ENCODE data around the gene CDKAL1.
"Not testable (repeated sequence)": the region's sequence is repeated elsewhere in the genome, so short reads cannot be mapped to it uniquely, and the experiment has no call there.

Gene CDKAL1

GRCh38 chr6:20529086-20529448 is 5.2 kb upstream of the CDKAL1 start:
- not testable (repeated sequence) for H3K9ac ChIP-seq (ENCODE audit: low read depth, low read length); H3K27ac ChIP-seq (ENCODE audit: low read depth, low read length); H3K27me3 ChIP-seq (ENCODE audit: control insufficient read depth, insufficient read depth, low read length); H3K9me3 ChIP-seq (ENCODE audit: control insufficient read depth, insufficient read depth, low read length); H3K36me3 ChIP-seq (ENCODE audit: control insufficient read depth, insufficient read depth, low read length); H3K4me3 ChIP-seq (ENCODE audit: low read depth, low read length)
- H3K4me1 ChIP-seq (ENCODE audit: control insufficient read depth, insufficient read depth, low read length): peaks cover 11% of the 10 kb centered on the region

GRCh38 chr6:20532881-20533280 is 1.4 kb upstream of the CDKAL1 start:
- no peaks in the 10 kb centered on the region for H3K9me3 ChIP-seq (ENCODE audit: control insufficient read depth, insufficient read depth, low read length)

GRCh38 chr6:20533746-20534294 is 437 bp upstream of the CDKAL1 start:
- Histone ChIP-seq H3K9me3 (ENCODE audit: control insufficient read depth, insufficient read depth, low read length) (no peaks in the 10 kb centered on the region), H3K4me1 (ENCODE audit: control insufficient read depth, insufficient read depth, low read length) (peaks cover 15% of the 10 kb centered on the region), H3K27me3 (ENCODE audit: control insufficient read depth, insufficient read depth, low read length) (no peaks in the 10 kb centered on the region), H3K36me3 (ENCODE audit: control insufficient read depth, insufficient read depth, low read length) (no peaks in the 10 kb centered on the region), H3K4me3 (ENCODE audit: low read depth, low read length) (peak overlapping the region; percentile 86), H3K9ac (ENCODE audit: low read depth, low read length) (peak overlapping the region; percentile 89), H3K27ac (ENCODE audit: low read depth, low read length) (peak overlapping the region; percentile 96)

More at GRCh38 chr6:20532881-20533280, 1.4 kb upstream of the CDKAL1 start:
- Histone ChIP-seq H3K36me3 (ENCODE audit: control insufficient read depth, insufficient read depth, low read length) (no peaks in the 10 kb centered on the region), H3K4me1 (ENCODE audit: control insufficient read depth, insufficient read depth, low read length) (peaks cover 8% of the 10 kb centered on the region), H3K27ac (ENCODE audit: low read depth, low read length) (no peak overlapping the region), H3K4me3 (ENCODE audit: low read depth, low read length) (no peak overlapping the region), H3K27me3 (ENCODE audit: control insufficient read depth, insufficient read depth, low read length) (no peaks in the 10 kb centered on the region), H3K9ac (ENCODE audit: low read depth, low read length) (no peak overlapping the region)

DNA sequence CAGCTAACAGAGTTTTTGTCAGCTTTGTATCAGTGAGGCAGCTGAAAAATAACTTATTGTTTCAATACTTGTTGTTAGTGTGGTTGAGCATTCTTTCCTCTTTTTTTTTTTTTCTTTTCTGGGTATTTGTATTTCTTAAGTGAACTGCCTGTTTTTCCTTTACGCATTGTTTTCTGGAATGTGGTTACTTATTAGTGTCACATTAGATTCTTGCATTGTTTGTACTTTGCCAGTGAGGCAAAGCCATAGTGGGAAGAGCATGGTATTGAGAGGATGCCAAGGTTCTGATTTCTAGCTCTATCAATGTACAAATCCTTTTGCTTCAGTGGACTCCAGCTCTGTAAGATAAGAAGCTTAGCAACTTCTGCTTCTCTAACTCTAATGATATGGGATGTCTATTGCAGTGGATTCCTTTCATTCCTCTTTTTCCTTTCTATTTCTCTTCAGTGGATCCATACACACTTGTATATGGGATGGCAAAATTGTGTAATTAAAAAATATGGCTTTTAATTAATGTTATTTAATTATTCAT is 3.9 kb downstream of the CDKAL1 start:
- H3K27me3 ChIP-seq (ENCODE audit: control insufficient read depth, insufficient read depth, low read length): no peaks in the 10 kb centered on the region
- H3K4me1 ChIP-seq (ENCODE audit: control insufficient read depth, insufficient read depth, low read length): peaks cover 15% of the 10 kb centered on the region
- no peaks in the 10 kb centered on the region for H3K9me3 ChIP-seq (ENCODE audit: control insufficient read depth, insufficient read depth, low read length)
- no peak overlapping the region for H3K4me3 ChIP-seq (ENCODE audit: low read depth, low read length)
- H3K36me3 ChIP-seq (ENCODE audit: control insufficient read depth, insufficient read depth, low read length): peaks cover 7% of the 10 kb centered on the region; the same call in 1 of the 2 replicates
- H3K9ac ChIP-seq (ENCODE audit: low read depth, low read length): no peak overlapping the region
- no peak overlapping the region for H3K27ac ChIP-seq (ENCODE audit: low read depth, low read length)

DNA sequence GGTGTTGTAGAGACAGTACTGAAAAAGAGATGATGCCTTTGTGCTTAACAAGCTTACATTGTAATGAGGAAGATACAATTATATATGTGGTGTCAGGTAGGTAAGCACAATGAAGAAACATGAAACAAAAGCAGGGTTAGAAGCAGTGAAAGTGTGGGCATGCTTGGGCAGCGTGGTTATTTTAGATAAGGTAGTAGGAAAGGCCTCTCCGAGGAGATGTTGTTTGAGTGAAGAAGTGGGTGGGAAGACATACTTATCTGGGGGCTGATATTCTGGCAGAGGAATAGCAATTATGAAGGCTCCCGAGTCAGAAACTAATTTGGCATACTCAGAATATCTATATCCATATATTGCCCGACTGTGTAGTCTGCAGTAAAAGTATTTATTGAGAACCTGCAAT is 4.7 kb downstream of the CDKAL1 start:
- Histone ChIP-seq H3K36me3 (ENCODE audit: control insufficient read depth, insufficient read depth, low read length) (peaks cover 7% of the 10 kb centered on the region; the same call in 1 of the 2 replicates), H3K9me3 (ENCODE audit: control insufficient read depth, insufficient read depth, low read length) (no peaks in the 10 kb centered on the region), H3K9ac (ENCODE audit: low read depth, low read length) (no peak overlapping the region), H3K4me3 (ENCODE audit: low read depth, low read length) (no peak overlapping the region), H3K27ac (ENCODE audit: low read depth, low read length) (no peak overlapping the region), H3K4me1 (ENCODE audit: control insufficient read depth, insufficient read depth, low read length) (peaks cover 10% of the 10 kb centered on the region; the same call in 1 of the 2 replicates), H3K27me3 (ENCODE audit: control insufficient read depth, insufficient read depth, low read length) (no peaks in the 10 kb centered on the region)

DNA sequence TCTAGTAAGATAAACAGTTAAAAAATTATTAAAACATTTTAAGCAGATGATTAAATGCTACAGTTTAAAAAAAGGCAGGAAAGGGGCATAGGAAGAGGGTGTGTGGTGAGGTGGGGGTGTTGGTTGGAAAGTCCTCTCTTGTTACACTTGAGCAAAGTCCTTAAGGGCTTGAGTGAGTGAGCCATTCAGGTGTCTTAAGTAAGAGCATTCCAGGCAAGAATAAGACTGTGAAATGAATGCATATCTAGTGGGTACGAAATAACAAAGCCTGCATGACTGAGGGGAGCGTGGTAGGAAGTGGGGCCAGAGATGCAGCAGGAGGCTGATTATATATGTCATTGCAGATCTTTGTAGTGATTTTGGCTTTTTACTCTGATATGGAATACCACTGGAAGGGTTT is 5.1 kb downstream of the CDKAL1 start:
- Histone ChIP-seq H3K27ac (ENCODE audit: low read depth, low read length) (no peak overlapping the region), H3K4me3 (ENCODE audit: low read depth, low read length) (no peak overlapping the region), H3K9me3 (ENCODE audit: control insufficient read depth, insufficient read depth, low read length) (no peaks in the 10 kb centered on the region), H3K4me1 (ENCODE audit: control insufficient read depth, insufficient read depth, low read length) (peaks cover 10% of the 10 kb centered on the region; the same call in 1 of the 2 replicates), H3K9ac (ENCODE audit: low read depth, low read length) (no peak overlapping the region), H3K27me3 (ENCODE audit: control insufficient read depth, insufficient read depth, low read length) (no peaks in the 10 kb centered on the region), H3K36me3 (ENCODE audit: control insufficient read depth, insufficient read depth, low read length) (peaks cover 7% of the 10 kb centered on the region; the same call in 1 of the 2 replicates)

DNA sequence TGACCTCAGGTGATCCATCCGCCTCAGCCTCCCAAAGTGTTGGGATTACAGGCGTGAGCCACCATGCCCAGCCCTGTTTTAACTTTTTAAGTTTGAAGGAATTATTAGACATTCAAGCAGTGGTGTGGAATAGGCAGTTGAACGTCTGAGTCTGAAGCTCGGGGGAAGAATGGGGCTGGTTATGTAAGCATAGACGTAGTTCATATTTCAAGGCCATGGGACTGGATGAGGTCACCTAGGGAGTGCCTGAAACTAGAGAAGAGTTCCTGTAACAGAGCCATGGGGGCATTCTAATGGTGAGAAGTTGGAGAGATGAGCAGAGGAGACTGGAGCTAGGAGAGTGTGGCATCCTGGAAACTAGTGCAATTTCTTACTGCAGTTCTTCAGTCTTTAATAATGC is 6.4 kb downstream of the CDKAL1 start:
- Histone ChIP-seq H3K9ac (ENCODE audit: low read depth, low read length) (no peak overlapping the region), H3K9me3 (ENCODE audit: control insufficient read depth, insufficient read depth, low read length) (no peaks in the 10 kb centered on the region), H3K4me3 (ENCODE audit: low read depth, low read length) (no peak overlapping the region), H3K4me1 (ENCODE audit: control insufficient read depth, insufficient read depth, low read length) (peaks cover 7% of the 10 kb centered on the region; the same call in 1 of the 2 replicates), H3K36me3 (ENCODE audit: control insufficient read depth, insufficient read depth, low read length) (peaks cover 7% of the 10 kb centered on the region; the same call in 1 of the 2 replicates), H3K27me3 (ENCODE audit: control insufficient read depth, insufficient read depth, low read length) (no peaks in the 10 kb centered on the region), H3K27ac (ENCODE audit: low read depth, low read length) (no peak overlapping the region)

DNA sequence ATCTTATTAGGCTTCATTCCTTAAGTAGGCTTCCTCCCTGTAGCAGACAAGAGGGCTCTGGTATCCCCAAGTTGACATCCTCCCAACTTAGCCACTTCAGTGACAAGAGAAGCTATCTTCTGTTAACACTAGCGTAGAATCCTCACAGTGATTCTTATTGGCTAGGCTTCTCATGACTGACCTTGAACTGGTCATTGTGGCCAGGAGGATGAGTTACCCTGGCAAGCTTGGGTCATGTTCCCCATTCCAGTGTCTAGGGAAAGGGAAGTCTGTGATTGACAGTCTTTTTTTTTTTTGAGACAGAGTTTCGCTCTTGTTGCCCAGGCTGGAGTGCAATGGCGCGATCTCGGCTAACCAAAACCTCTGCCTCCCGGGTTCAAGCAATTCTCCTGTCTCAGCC is 7.1 kb downstream of the CDKAL1 start:
- Histone ChIP-seq H3K4me3 (ENCODE audit: low read depth, low read length) (no peak overlapping the region), H3K9ac (ENCODE audit: low read depth, low read length) (no peak overlapping the region), H3K27me3 (ENCODE audit: control insufficient read depth, insufficient read depth, low read length) (no peaks in the 10 kb centered on the region), H3K36me3 (ENCODE audit: control insufficient read depth, insufficient read depth, low read length) (peaks cover 7% of the 10 kb centered on the region; the same call in 1 of the 2 replicates), H3K27ac (ENCODE audit: low read depth, low read length) (no peak overlapping the region), H3K4me1 (ENCODE audit: control insufficient read depth, insufficient read depth, low read length) (peaks cover 7% of the 10 kb centered on the region; the same call in 1 of the 2 replicates), H3K9me3 (ENCODE audit: control insufficient read depth, insufficient read depth, low read length) (no peaks in the 10 kb centered on the region)

- Histone ChIP-seq H3K27me3 (ENCODE audit: control insufficient read depth, insufficient read depth, low read length) (no peaks in the 10 kb centered on the region), H3K36me3 (ENCODE audit: control insufficient read depth, insufficient read depth, low read length) (peaks cover 19% of the 10 kb centered on the region; the same call in 1 of the 2 replicates), H3K9me3 (ENCODE audit: control insufficient read depth, insufficient read depth, low read length) (no peaks in the 10 kb centered on the region), H3K27ac (ENCODE audit: low read depth, low read length) (no peak overlapping the region), H3K9ac (ENCODE audit: low read depth, low read length) (no peak overlapping the region), H3K4me1 (ENCODE audit: control insufficient read depth, insufficient read depth, low read length) (peaks cover 7% of the 10 kb centered on the region; the same call in 1 of the 2 replicates), H3K4me3 (ENCODE audit: low read depth, low read length) (no peak overlapping the region)
These were observed 8.8 kb downstream of the CDKAL1 start for GRCh38 chr6:20542927-20543602.

GRCh38 chr6:20548264-20548663 is 14.0 kb downstream of the CDKAL1 start:
- Histone ChIP-seq H3K9ac (ENCODE audit: low read depth, low read length) (no peak overlapping the region), H3K9me3 (ENCODE audit: control insufficient read depth, insufficient read depth, low read length) (no peaks in the 10 kb centered on the region), H3K4me1 (ENCODE audit: control insufficient read depth, insufficient read depth, low read length) (no peaks in the 10 kb centered on the region), H3K27ac (ENCODE audit: low read depth, low read length) (no peak overlapping the region), H3K27me3 (ENCODE audit: control insufficient read depth, insufficient read depth, low read length) (no peaks in the 10 kb centered on the region), H3K4me3 (ENCODE audit: low read depth, low read length) (no peak overlapping the region), H3K36me3 (ENCODE audit: control insufficient read depth, insufficient read depth, low read length) (peaks cover 22% of the 10 kb centered on the region)

- H3K36me3 ChIP-seq (ENCODE audit: control insufficient read depth, insufficient read depth, low read length): peaks cover 22% of the 10 kb centered on the region
- H3K27ac ChIP-seq (ENCODE audit: low read depth, low read length); H3K4me3 ChIP-seq (ENCODE audit: low read depth, low read length); H3K9ac ChIP-seq (ENCODE audit: low read depth, low read length); H3K27me3 ChIP-seq (ENCODE audit: control insufficient read depth, insufficient read depth, low read length); H3K9me3 ChIP-seq (ENCODE audit: control insufficient read depth, insufficient read depth, low read length); H3K4me1 ChIP-seq (ENCODE audit: control insufficient read depth, insufficient read depth, low read length): not testable (repeated sequence)
These were observed 15.1 kb downstream of the CDKAL1 start for GRCh38 chr6:20549398-20549797.

All from HUES48 (cell line).